Measurements from ENCODE around the gene POU2F3. TPM values are rescaled to one million over a fixed set of nuclear protein-coding genes. Genes with fewer than 3 reads are reported as not detected.

The POU2F3 gene
- total and polyA plus RNA-seq, 2 experiments from 2014 or later = not detected

DNA sequence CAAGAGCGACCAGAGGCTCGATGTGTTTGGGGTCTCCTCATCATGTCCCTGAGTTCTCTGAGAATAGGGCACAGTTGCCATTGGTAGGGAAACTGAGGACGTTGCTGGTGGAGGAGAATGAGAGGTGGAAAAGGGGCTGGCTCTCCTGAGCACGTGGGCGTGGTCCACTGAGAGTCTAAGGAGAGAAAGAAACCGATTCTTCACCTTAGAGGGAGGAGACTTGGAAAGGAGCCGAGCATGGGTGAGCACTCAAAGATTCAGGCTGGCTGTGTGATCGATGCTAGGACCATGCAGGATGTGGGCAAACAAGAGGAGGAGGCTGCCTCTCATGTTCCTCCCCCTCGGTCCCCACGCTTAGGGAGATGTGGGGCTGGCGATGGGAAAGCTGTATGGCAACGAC is 65.3 kb downstream of the POU2F3 start:
- DNase-seq (ENCODE audit: low spot score) = no peak
- Histone ChIP-seq H3K79me2 (no peaks in the 10 kb centered on the region), H3K27me3 (no peaks in the 10 kb centered on the region), H2AFZ (no peak overlapping the region), H3K4me2 (no peak overlapping the region), H3K9me3 (ENCODE audit: low read depth) (no peaks in the 10 kb centered on the region), H4K20me1 (ENCODE audit: insufficient read depth, poor library complexity, severe bottlenecking) (no peaks in the 10 kb centered on the region), H3K27ac (no peak overlapping the region), H3K4me3 (no peak overlapping the region), H3K9me2 (replicated peaks; ENCODE audit: insufficient read depth) (no peaks in the 10 kb centered on the region), H3K4me1 (ENCODE audit: insufficient read depth) (no peaks in the 10 kb centered on the region), H3K36me3 (replicated peaks; ENCODE audit: insufficient read depth, low read depth) (no peaks in the 10 kb centered on the region)
- WGBS (ENCODE audit: low lambda C conversion rate, missing lambda C conversion rate) = 89% methylated on average over 12 of the region's 12 CpGs
- TF ChIP-seq EZH2phosphoT487 (IDR thresholded peaks at IDR 0.05; ENCODE audit: low read depth, severe bottlenecking, unreplicated experiment) (no peak), EZH2 (IDR thresholded peaks at IDR 0.05; ENCODE audit: borderline replicate concordance) (no peak)
- TF ChIP-seq, protein P1, sequence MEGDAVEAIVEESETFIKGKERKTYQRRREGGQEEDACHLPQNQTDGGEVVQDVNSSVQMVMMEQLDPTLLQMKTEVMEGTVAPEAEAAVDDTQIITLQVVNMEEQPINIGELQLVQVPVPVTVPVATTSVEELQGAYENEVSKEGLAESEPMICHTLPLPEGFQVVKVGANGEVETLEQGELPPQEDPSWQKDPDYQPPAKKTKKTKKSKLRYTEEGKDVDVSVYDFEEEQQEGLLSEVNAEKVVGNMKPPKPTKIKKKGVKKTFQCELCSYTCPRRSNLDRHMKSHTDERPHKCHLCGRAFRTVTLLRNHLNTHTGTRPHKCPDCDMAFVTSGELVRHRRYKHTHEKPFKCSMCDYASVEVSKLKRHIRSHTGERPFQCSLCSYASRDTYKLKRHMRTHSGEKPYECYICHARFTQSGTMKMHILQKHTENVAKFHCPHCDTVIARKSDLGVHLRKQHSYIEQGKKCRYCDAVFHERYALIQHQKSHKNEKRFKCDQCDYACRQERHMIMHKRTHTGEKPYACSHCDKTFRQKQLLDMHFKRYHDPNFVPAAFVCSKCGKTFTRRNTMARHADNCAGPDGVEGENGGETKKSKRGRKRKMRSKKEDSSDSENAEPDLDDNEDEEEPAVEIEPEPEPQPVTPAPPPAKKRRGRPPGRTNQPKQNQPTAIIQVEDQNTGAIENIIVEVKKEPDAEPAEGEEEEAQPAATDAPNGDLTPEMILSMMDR (IDR thresholded peaks at IDR 0.05; ENCODE audit: poor library complexity) = no peak

DNA sequence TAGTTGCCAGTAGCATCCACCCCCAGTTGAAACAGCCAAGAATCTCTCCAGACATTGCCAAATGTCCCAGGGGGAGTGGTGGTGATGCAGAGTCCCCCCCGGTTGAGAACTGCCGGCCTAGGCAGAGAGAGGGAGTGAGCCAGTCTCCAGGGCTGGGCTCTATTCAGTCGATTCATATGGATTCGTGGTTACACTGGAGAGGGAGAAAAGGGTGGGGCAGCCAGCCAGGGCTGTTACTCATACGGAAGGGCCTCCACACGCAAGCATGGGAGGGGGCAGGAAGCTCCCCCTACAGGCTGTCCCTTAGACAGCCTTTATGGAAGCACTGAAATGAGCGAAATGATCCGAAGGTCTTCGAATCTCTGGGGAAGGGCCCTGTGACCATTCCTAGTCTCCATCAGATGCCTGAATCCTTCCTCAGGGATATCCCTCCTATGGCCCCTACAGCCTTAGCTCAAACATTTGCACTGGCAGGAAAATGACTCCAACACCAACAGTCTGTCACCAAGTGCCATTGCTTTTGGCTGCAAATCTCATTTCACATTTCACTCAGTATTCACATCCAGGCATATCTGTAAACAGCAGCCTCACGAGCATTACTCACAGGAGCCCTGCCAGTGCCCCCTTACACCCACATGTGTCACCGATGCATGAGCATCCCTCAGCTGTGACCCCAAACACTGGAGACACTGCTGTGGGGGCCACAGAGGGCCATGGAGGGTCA is 66.7 kb downstream of the POU2F3 start:
- H3K79me2 ChIP-seq = no peaks in the 10 kb centered on the region
- no peaks in the 10 kb centered on the region for H3K9me3 ChIP-seq (ENCODE audit: low read depth)
- no peaks in the 10 kb centered on the region for H3K36me3 ChIP-seq (replicated peaks; ENCODE audit: insufficient read depth, low read depth)
- no peak overlapping the region for H3K4me3 ChIP-seq
- H4K20me1 ChIP-seq (ENCODE audit: insufficient read depth, poor library complexity, severe bottlenecking) = no peaks in the 10 kb centered on the region
- DNase-seq (ENCODE audit: low spot score) = peak; percentile 81
- no peak for TF ChIP-seq EZH2 (IDR thresholded peaks at IDR 0.05; ENCODE audit: borderline replicate concordance)
- no peak for TF ChIP-seq EZH2phosphoT487 (IDR thresholded peaks at IDR 0.05; ENCODE audit: low read depth, severe bottlenecking, unreplicated experiment)
- TF ChIP-seq, protein P1 (IDR thresholded peaks at IDR 0.05; ENCODE audit: poor library complexity) = peak; percentile 30
- WGBS (ENCODE audit: low lambda C conversion rate, missing lambda C conversion rate) = 49% methylated on average over 11 of the region's 11 CpGs
- H3K4me2 ChIP-seq = no peak overlapping the region
- H3K27ac ChIP-seq = no peak overlapping the region
- no peak overlapping the region for H2AFZ ChIP-seq
- H3K9me2 ChIP-seq (replicated peaks; ENCODE audit: insufficient read depth) = no peaks in the 10 kb centered on the region
- H3K4me1 ChIP-seq (ENCODE audit: insufficient read depth) = no peaks in the 10 kb centered on the region
- H3K27me3 ChIP-seq = no peaks in the 10 kb centered on the region

- TF ChIP-seq EZH2phosphoT487 (IDR thresholded peaks at IDR 0.05; ENCODE audit: low read depth, severe bottlenecking, unreplicated experiment) (no peak), EZH2 (IDR thresholded peaks at IDR 0.05; ENCODE audit: borderline replicate concordance) (no peak)
- TF ChIP-seq, protein P1 (IDR thresholded peaks at IDR 0.05; ENCODE audit: poor library complexity) = no peak
- Histone ChIP-seq H3K9me3 (ENCODE audit: low read depth) (no peaks in the 10 kb centered on the region), H3K9me2 (replicated peaks; ENCODE audit: insufficient read depth) (no peaks in the 10 kb centered on the region), H3K27me3 (no peaks in the 10 kb centered on the region), H3K4me2 (no peak overlapping the region), H2AFZ (no peak overlapping the region), H4K20me1 (ENCODE audit: insufficient read depth, poor library complexity, severe bottlenecking) (no peaks in the 10 kb centered on the region), H3K27ac (no peak overlapping the region), H3K36me3 (replicated peaks; ENCODE audit: insufficient read depth, low read depth) (no peaks in the 10 kb centered on the region), H3K4me3 (no peak overlapping the region), H3K4me1 (ENCODE audit: insufficient read depth) (no peaks in the 10 kb centered on the region), H3K79me2 (no peaks in the 10 kb centered on the region)
- no peak for DNase-seq (ENCODE audit: low spot score)
- 94% methylated on average over 11 of the region's 11 CpGs for WGBS (ENCODE audit: low lambda C conversion rate, missing lambda C conversion rate)
Measured at GRCh38 chr11:120307476-120307875, 67.5 kb downstream of the POU2F3 start.
